Measurements from ENCODE around the gene SRF. TPM values are rescaled to one million over a fixed set of nuclear protein-coding genes. Genes with fewer than 3 reads are reported as not detected.
"Not testable (repeated sequence)": the region's sequence is repeated elsewhere in the genome, so short reads cannot be mapped to it uniquely, and the experiment has no call there.

The SRF gene
- total RNA-seq, 1 experiment from 2014 or later, result 25.4 TPM

DNA sequence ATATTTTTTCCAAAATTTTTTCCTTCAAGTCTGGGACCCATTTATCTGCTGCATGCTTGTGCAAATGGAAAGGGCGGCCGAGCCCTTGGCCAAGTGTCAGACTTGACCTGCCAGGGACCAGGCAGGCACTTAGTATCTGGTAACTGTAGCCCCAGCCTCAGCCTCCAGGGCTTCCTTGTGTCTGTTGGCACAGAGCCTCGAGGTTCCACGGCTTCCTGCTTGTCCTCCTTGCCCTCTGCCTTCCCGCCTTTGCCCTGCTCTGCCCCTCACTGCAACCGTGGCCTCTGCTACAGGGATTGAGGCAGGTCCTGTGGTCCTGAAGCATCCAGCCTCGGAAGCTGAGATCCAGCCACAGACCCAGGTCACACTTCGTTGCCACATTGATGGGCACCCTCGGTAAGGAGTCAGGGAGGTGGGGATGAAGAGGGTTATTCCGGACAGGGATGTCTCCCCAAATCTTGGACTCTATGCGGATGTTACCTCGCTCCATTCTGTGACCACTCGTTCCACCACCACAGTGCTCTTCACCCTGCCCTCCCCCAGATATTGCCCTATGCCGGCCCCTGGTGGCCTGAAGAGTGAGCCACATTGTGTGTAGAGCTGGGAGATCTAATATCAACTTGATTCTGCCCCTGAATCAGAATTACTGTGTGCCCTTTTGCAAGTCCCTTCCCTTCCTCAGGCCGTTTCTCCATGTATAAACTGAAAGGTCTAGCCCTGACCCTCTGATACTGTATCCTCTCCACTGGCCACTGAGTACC is 41.5 kb upstream of the SRF start:
- no peak overlapping the region for H3K4me3 ChIP-seq
- H3K27me3 ChIP-seq (ENCODE audit: insufficient read depth, low read depth), result no peaks in the 10 kb centered on the region
- ChIA-PET POLR2A (ENCODE audit: unreplicated experiment) (no interaction called here), CTCF (no interaction called here)
- H3K4me2 ChIP-seq, result no peak overlapping the region
- no peaks in the 10 kb centered on the region for H3K9me3 ChIP-seq (ENCODE audit: insufficient read depth, low read depth)
- H4K20me1 ChIP-seq (ENCODE audit: insufficient read depth), result no peaks in the 10 kb centered on the region
- H3K27ac ChIP-seq, result no peak overlapping the region
- no peak for DNase-seq
- no TSS peak for BruUV-seq (replicated peaks)
- intact Hi-C loops (cut with micrococcal nuclease; ENCODE audit: unreplicated experiment), result no loop called here
- no peaks in the 10 kb centered on the region for H3K36me3 ChIP-seq (ENCODE audit: low read depth)
- TF ChIP-seq, protein P1, sequence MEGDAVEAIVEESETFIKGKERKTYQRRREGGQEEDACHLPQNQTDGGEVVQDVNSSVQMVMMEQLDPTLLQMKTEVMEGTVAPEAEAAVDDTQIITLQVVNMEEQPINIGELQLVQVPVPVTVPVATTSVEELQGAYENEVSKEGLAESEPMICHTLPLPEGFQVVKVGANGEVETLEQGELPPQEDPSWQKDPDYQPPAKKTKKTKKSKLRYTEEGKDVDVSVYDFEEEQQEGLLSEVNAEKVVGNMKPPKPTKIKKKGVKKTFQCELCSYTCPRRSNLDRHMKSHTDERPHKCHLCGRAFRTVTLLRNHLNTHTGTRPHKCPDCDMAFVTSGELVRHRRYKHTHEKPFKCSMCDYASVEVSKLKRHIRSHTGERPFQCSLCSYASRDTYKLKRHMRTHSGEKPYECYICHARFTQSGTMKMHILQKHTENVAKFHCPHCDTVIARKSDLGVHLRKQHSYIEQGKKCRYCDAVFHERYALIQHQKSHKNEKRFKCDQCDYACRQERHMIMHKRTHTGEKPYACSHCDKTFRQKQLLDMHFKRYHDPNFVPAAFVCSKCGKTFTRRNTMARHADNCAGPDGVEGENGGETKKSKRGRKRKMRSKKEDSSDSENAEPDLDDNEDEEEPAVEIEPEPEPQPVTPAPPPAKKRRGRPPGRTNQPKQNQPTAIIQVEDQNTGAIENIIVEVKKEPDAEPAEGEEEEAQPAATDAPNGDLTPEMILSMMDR (conservative IDR thresholded peaks at IDR 0.05), result peak; percentile 63
- TF ChIP-seq EZH2 (IDR thresholded peaks at IDR 0.05; ENCODE audit: low read depth), result no peak
- H3F3A ChIP-seq (ENCODE audit: insufficient read depth, low read depth), result peaks cover 5% of the 10 kb centered on the region; the same call in 1 of the 2 replicates
- H3K9me2 ChIP-seq (ENCODE audit: insufficient read depth), result no peaks in the 10 kb centered on the region
- H2AFZ ChIP-seq, result no peak overlapping the region
- 0 out of 2 replicates have a peak, but pooled peaks cover 7% of the 10 kb centered on the region for H3K4me1 ChIP-seq (replicated peaks; ENCODE audit: insufficient read depth)
- H3K79me2 ChIP-seq (ENCODE audit: low read depth), result peaks cover 11% of the 10 kb centered on the region

DNA sequence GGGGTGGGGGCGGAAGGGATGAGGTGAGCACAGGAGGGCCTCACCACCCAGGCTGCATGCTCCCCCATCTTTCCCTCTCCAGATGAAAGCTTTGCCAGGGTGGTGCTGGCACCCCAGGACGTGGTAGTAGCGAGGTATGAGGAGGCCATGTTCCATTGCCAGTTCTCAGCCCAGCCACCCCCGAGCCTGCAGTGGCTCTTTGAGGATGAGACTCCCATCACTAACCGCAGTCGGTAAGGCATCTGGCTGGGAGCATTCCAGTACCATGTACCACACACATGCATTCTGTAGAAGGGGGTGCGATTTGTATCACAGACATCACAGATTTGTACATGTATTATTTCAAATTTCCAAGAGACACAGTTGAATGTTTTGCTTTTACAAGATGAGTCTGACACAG is 40.6 kb upstream of the SRF start:
- H3K9me3 ChIP-seq (ENCODE audit: insufficient read depth, low read depth), result no peaks in the 10 kb centered on the region
- intact Hi-C loops (cut with micrococcal nuclease; ENCODE audit: unreplicated experiment), result no loop called here
- 0 out of 2 replicates have a peak, but pooled peaks cover 7% of the 10 kb centered on the region for H3K4me1 ChIP-seq (replicated peaks; ENCODE audit: insufficient read depth)
- peaks cover 6% of the 10 kb centered on the region; the same call in 1 of the 2 replicates for H3K79me2 ChIP-seq (ENCODE audit: low read depth)
- H3K4me2 ChIP-seq, result no peak overlapping the region
- H3K27me3 ChIP-seq (ENCODE audit: insufficient read depth, low read depth), result no peaks in the 10 kb centered on the region
- CTCF ChIA-PET, result no interaction called here
- H4K20me1 ChIP-seq (ENCODE audit: insufficient read depth), result no peaks in the 10 kb centered on the region
- BruUV-seq (replicated peaks), result no TSS peak
- H2AFZ ChIP-seq, result no peak overlapping the region
- H3K4me3 ChIP-seq, result no peak overlapping the region
- no peaks in the 10 kb centered on the region for H3K36me3 ChIP-seq (ENCODE audit: low read depth)
- no peak for DNase-seq
- no peak overlapping the region for H3K27ac ChIP-seq
- POLR2A ChIA-PET (ENCODE audit: unreplicated experiment), result no interaction called here
- peaks cover 5% of the 10 kb centered on the region; the same call in 1 of the 2 replicates for H3F3A ChIP-seq (ENCODE audit: insufficient read depth, low read depth)
- TF ChIP-seq, protein P1 (conservative IDR thresholded peaks at IDR 0.05), result no peak
- no peak for TF ChIP-seq EZH2 (IDR thresholded peaks at IDR 0.05; ENCODE audit: low read depth)
- H3K9me2 ChIP-seq (ENCODE audit: insufficient read depth), result no peaks in the 10 kb centered on the region

DNA sequence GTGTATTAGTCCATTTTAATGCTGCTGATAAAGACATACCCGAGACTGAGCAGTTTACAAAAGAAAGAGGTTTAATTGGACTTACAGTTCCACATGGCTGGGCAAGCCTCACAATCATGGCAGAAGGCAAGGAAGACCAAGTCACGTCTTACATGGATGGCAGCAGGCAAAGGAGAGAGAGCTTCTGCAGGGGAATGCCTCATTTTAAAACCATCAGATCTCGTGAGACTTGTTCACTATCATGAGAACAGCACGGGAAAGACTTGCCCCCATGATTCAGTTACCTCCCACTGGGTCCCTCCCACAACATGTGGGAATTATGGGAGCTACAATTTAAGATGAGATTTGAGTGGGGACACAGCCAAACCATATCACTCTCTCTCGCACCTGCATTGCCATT is 39.7 kb upstream of the SRF start:
- DNase-seq; H3K4me2 ChIP-seq; H3K4me3 ChIP-seq; H3K36me3 ChIP-seq (ENCODE audit: low read depth); H2AFZ ChIP-seq; H3K9me2 ChIP-seq (ENCODE audit: insufficient read depth); H3K79me2 ChIP-seq (ENCODE audit: low read depth); intact Hi-C loops (cut with micrococcal nuclease; ENCODE audit: unreplicated experiment); POLR2A ChIA-PET (ENCODE audit: unreplicated experiment); H3F3A ChIP-seq (ENCODE audit: insufficient read depth, low read depth); H3K27ac ChIP-seq; H4K20me1 ChIP-seq (ENCODE audit: insufficient read depth); H3K4me1 ChIP-seq (replicated peaks; ENCODE audit: insufficient read depth); H3K27me3 ChIP-seq (ENCODE audit: insufficient read depth, low read depth); H3K9me3 ChIP-seq (ENCODE audit: insufficient read depth, low read depth); BruUV-seq (replicated peaks): not testable (repeated sequence)
- CTCF ChIA-PET, result interaction anchor here (0.6 kb wide), 2 partner anchors 13 to 191 kb away, joined by 3 to 8 read pairs; no protein-coding TSS in a partner anchor
